HG03039 (cell line): Measurements from ENCODE around the gene RAC3.

Experiments used
- ATAC-seq: cut with Tn5 transposase; IDR thresholded peaks from one replicate; pipeline ENCODE4 v1.9.1; 2021; ENCODE audit warnings: mild to moderate bottlenecking, moderate library complexity; ENCODE audit not compliant: unreplicated experiment

The RAC3 gene

GRCh38 chr17:82011617-82012187 lies 19.8 kb upstream of the RAC3 start:
- ATAC-seq, result no peak

GRCh38 chr17:82012261-82012639 lies 19.2 kb upstream of the RAC3 start:
- ATAC-seq, result no peak

- no peak for ATAC-seq
Measured at GRCh38 chr17:82012640-82013295, 18.7 kb upstream of the RAC3 start.

GRCh38 chr17:82013341-82013740 lies 18.1 kb upstream of the RAC3 start:
- no peak for ATAC-seq

- no peak for ATAC-seq
Measured at GRCh38 chr17:82013772-82014321, 17.6 kb upstream of the RAC3 start.

- no peak for ATAC-seq
Measured at GRCh38 chr17:82014432-82014831, 17.0 kb upstream of the RAC3 start.

DNA sequence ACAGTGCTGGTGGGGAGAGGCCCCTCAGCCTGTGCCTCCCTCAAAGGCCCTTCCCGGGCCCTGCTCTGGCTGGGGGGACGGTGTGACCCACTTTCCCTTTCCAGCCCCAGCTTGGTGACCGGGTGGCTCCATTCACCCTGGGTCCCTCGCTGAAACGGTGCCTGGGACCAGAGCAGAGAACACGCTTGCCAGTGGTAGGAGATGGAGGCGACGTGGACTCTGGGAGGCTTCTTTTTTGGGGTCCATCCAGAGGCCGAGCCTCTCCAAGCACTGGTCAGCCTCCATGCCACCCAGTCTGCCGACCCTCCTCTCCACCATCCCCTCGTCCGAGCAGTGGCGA lies 16.5 kb upstream of the RAC3 start:
- ATAC-seq, result no peak

DNA sequence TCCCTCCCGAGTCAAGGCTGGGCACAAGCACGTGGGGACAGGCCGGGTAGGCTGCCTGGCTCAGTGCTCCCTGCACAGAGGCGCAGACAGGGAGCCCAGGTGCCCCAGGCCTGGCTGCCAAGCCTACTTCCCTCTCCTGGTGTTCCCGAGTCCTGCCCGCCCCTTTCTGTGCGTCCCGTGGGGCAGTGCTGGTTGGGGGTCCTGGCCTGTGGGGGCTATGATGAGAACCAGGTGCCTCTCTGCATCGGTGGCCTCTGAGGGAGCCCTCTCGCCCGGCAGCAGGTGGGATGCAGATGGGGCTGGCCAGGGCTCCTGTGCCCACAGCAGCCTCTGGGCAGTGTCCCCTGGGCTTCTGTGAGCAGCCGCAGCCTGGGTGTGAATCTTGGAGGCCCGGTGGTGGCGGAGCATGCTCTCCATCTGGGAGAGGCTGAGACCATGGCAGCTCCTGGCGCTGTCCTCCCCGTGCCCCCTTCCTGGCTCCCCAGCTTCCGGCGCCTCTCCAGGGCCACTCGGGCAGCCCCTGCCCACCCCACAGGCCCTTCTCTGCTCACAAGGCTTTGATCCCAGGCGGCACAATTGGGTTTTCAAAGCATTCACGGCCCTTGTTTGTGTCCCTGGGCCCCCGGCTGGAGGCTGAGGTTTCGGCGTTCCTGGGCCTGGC lies 16.0 kb upstream of the RAC3 start:
- no peak for ATAC-seq

DNA sequence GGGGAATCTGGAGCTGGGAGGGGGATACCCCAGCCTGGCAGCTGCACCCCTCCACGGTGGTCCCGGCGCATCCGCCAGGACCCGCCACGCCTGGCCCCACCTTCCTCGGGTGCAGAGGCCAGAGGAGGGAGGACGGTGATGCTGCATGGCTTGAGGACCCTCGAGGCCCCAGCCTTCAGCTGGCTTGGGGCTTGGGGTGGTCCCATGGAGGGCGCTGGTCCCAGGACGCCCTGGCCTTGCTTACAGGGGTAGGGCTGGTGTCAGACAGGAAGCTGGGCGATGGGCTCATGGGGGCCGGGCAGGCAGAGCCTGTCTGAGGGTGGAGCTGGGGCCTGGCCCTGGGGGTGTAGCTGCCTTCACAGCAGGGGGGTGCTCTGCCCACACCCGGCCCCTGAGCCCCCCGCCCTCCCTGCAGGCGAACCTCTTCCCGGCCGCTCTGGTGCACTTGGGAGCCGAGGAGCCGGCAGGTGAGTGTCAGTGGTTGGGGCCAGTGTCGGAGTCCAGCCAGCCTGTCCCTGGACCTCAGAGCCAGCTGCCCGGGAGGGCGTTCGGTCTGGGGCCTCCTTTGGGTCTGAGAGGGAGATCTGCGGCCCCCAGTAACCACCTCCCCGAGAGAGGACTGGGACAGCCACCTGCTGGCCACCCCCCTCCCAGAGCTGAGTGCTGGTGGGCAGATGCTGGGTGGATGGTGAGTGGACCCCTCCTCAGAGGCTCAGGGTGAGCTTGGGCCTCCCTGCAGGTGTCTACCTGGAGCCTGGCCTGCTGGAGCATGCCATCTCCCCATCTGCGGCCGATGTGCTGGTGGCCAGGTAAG lies 15.2 kb upstream of the RAC3 start:
- no peak for ATAC-seq

DNA sequence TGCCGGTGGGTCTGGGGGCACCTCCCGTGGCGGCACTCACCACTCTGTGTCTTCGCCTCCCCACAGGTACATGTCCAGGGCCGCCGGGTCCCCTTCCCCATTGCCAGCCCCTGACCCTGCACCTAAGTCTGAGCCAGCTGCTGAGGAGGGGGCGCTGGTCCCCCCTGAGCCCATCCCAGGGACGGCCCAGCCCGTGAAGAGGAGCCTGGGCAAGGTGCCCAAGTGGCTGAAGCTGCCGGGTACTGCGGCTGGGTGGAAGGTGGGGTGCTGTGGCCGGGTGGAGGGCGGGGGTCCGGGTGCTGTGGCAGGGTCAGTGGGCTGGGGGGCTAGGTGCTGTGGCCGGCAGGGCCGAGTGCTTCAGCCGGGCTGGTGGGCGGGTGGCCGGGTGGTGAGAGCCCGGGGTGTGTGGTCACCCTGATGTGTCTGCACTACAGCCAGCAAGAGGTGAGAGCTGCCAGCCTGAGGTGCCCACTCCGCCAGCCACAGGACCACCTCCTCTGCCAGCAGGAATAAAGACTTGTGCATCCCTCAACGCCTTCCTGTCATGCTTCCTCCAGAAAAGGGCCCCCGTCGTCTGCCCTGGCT lies 14.5 kb upstream of the RAC3 start:
- ATAC-seq, result no peak

- no peak for ATAC-seq
Measured at GRCh38 chr17:82017612-82018151, 13.8 kb upstream of the RAC3 start.

- no peak for ATAC-seq
Measured at GRCh38 chr17:82018152-82018988, 13.1 kb upstream of the RAC3 start.

DNA sequence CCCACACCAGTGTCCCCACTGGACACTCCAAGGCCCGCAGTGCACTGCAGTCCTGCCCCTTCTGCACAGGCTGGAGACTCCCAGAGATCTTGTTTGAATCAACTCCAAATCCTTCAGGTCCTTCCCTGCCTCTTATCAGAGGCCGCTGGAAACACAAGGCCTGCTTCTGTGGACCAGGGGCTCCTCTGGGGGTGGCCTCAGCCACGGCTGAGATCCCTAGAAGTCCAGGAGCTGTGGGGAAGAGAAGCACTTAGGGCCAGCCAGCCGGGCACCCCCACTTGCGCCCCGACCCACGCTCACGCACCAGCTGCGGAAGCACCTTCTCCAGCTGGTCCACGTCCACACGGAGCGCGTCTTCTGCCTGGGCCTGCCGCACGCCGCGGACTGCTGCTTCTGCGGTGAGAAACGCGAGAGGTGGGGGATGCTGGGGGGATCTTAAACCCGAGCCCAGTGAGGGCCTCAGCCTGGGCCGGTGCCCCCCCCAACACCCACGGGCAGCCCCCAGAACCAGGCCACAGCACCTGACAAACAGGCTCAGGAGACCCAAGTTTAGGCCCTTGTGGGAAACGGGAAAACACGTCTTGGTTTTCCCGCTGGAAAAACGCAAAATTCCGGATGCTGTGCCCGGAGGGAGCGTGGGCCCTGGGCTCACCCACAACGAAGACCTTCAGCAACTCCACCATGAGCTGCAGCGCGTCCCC lies 12.3 kb upstream of the RAC3 start:
- ATAC-seq, result no peak

GRCh38 chr17:82019690-82020571 lies 11.5 kb upstream of the RAC3 start:
- no peak for ATAC-seq

GRCh38 chr17:82020572-82021106 lies 10.8 kb upstream of the RAC3 start:
- ATAC-seq, result no peak

DNA sequence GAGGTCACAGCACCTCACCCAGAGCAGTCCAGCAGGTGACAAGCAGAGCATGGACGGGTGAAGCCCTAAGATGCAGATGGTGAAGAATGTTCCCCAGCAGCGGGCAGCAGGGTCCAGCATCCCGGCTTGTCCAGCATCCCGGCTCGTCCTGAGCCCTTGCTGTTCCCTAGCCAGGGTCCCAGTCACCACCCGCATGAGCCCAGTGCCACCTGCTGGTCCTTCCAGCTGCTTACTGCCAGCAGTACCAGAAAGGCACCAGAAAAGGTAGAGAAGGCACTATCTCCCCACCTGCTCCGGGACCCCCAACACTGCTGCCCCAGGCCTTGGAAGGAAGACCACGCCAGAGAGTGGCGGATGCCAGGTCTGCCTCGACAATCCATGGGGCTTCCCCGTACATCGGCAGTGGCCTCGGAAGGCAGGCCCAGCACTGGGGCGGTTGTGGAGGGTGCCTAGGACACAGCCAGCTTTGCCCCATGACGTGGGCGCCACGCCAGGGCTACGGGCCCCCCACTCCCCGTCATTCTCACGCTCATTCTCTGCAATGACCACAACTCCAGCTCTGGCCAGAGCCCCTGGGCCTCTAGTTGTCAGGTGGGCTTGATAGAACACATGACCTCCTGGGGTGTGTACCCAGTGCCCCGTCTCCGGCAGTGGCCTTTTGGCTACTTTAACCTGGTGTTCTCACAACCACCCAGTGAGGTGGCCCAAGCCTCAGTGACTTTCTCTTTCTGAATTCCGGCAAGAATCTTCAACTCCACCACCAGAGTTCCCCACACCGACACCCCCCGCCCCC lies 10.2 kb upstream of the RAC3 start:
- ATAC-seq, result no peak

DNA sequence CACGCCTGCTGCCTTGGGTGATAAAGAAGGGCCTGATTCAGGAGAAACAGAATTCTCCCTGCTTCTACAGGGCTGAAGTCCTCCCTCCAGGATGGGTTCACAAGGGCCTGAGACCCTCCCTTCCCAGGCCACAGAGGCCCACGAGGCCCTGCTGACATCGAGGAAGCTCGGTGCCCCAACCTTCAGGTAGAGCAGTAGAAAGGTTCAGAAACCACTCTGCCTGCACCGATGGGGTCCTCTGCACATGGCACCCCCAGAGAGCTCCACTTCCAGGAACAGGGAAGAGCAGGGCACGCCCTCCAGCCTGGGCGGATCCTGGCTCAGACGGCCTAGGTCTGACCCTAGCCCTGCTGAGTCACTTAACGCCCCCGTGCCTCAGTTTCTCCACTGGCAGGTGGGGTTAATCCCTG lies 9.6 kb upstream of the RAC3 start:
- no peak for ATAC-seq
